ENCODE measurements around the gene APOO.

Gene APOO

DNA sequence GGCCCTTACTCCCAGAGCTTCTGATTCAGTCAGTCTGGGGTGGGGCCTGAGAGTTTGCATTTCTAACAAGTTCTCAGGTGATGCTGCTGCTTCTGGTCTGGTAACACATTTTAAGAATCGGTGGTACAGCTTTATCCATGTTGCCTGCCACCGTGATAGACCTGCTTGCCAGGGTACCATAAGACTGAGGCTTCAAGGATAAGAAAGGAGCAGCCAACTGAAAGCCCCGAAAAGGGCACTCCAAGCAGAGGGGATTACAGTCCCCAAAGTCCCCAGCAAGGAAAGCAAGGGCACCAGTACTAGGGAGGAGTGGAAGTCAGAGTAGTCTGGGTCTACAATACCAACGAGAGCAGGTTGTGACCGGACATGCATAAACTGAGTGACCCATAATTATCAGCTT, 49.8 kb downstream of the APOO start:
- DNase-seq, result no peak

DNA sequence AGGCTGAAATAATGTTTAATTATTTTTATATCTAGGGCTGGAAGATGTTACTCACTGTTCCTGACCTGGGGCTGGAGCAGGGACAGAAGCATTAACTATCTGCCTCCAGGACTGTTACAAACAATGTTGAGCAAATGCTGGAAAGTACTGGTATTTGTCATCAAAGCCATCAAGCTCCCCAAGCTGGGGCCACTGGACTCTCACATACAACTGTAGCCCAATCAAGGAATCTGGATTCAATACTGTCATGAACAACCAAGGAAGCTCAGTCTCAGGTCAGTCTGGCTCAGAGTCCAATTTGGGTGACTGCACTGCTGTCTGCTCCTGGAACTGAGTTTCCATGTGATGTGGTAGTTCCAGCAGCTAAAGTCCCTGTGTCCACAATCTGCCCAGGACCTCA, 50.4 kb downstream of the APOO start:
- no peak for DNase-seq

DNA sequence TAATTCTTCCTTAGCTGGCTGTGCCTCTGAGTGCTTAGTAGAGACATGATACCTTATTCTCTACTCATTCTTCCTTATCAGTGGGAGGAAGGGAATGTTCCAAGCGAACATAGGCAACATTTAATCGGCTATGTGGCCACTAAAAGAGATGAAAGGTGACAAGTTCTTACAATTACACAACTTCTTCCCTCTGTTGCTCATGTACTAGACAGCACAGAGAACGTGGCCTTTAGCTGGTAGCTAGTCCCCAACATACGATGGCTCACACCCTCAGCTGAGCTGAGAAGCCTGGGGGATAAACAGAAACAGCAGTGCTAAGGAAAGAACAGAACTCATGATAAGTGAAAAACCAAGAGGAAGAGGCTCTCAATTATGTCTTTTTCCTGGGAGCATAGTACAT, 52.2 kb downstream of the APOO start:
- no peak for DNase-seq

DNA sequence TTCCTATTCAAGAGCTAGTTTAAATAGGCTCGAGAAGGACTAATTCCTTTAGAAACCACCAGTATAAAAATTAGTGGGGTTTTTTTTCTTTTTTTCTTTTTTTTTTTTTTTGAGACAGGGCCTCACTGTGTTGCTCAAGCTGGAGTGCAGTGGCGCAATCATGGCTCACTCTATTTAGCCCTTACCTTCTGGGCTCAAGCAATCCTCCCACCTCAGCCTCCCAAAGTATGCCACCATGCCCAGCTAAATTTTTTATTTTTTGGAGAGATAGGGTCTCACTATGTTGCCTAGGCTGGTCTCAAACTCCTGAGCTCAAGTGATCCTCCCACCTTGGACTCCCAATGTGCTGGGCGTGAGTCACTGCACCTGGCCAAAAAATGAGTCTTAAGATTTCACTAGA, 52.8 kb downstream of the APOO start:
- DNase-seq, result no peak

DNA sequence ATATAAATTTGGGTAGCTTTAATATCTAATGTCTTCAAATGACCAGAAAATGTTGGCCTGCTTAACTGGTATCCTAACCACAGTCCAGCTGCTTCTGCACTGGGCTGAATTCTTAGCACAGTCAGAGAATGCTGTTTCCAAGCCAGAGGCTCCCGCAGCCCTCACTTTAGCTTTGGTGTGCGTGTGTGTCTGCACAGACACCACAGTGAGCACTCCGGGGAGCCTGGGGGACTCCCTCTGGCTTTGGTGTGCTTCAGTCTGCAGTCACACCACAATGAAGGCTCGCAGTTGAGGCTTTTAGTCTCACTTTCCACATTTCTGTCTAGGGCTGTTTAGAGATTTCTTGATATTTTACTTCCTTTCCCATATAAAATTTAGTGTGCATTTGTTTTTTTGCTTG, 53.6 kb downstream of the APOO start:
- DNase-seq, result no peak

DNA sequence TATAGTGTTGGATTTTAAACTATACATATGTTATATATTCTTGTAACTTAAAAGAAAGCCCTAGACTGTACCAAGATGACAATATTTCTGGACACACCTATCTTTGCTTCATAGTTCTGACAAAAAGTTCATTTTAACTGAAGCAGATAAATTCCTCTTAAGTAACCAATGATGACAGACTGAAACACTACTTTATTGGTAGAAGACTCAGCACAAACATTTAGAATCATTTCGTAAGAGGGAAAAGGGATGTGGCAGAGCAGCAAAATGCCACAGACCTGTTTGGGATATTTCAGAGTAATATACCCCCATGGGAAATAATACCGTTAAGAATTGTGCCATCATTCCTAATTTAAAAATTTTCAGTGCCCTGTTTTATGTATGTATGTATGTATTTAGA, 56.2 kb downstream of the APOO start:
- DNase-seq, result no peak

DNA sequence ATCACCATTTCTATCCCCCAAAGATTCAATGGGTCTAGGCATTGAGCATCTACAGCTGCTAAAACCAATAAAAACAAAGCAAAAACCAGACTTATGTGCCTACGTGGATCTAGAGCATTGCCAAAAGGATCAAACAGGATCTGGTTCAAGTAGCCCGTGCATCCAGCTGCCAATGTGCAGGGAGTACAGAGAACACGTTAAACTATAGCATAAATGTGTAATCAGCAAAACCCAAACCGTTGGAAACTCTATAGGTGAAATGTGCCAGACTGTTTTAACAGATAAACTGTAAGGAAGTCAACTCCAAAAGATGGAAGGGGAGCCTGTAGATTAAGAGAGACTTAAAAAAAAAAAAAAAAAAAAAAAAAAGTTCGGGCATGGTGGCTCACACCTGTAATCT, 58.5 kb downstream of the APOO start:
- no peak for DNase-seq

DNA sequence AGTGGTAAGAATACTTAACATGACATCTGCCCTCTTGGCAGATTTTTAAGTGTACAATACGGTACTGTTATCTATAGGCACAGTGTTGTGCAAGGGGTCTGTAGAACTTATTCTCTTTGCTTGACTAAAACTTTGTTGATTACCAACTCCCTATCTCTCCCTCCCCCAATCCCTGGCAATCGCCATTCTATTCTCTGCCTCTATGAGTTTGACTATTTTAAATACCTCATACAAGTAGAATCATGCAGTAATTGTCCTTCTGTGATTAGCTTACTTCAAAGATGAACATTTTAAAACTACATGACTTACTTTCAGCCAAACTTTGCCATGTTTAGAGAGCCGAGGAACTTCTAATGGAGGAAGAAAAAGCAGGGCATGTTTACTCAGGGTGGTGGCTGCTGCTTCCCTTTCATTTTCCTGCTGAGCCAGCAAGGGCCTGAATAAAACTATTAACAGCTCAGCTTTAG, 62.4 kb downstream of the APOO start:
- no peak for DNase-seq

DNA sequence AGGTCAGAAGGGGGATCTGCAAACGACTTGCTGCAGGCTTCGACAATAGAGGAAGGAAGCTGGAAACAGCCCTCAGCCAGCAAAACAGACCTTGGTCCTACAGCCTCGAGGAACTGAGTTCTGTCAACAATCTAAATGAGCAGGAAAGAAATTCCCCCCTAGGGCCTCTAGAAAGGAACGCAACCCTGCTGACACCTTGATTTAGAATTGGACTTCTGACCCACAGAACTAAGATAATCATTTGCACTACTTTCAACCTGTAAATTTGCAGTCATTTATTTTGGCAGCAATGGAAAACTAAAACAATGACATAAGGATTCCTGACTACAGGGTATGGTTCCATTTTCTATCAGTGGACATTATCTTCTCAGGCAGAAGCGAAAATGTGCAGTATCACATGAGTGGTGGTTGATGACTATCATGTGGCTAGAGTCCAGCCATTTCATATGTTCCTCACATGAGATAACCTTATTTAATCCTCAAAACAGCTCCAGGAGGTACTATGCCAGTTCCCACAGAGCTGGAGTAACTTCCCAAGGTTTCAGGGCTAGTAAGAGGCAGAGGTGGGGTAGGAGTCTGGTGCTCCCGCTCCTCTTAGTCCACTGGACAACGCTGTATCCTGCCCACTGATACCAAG, 63.1 kb downstream of the APOO start:
- DNase-seq, result no peak

DNA sequence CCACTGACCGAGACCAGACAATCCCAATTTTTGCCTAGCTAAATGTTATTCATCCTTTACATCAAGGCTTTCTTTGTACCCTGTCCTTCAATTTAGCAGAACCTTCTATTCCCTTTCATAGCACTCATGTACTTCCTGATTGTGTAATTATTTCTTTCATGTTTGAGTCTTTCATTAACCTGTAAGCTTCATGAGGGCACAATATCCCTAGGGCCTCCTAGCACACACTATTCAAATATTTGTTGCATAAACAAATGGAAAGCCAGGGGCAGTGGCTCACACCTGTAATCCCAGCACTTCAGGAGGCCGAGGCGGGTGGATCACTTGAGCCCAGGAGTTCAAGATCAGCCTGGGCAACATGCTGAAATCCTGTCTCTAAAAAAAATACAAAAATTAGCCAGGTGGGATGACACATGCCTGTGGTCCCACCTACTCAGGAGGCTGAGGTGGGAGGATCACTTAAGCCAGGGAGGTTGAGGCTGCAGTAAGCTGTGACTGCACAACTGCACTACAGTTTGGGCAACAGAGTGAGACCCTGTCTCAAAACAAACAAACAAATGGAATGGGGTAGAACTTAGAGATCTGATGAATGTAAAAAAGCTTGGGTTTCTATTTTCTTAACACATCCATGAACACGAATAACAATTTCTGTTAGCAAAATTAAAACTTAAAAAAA, 65.8 kb downstream of the APOO start:
- DNase-seq, result no peak

DNA sequence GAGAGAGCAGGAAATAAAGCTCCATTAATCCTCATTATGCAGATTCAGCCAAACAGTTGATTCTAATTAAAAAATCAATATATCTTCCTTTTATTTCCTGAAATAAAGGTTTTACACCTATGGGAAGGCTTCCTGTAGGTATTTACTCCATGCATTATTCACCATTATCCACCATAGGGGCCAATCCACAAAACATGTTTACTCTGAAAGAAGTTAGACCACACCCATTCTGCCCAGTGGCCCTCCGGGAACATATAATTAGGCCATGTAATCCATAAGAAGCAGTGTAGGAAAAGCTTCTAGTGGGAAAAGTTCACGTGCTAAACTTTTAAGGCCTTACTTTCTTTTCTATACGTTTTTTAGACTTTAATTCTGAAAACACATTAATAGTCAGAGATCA, 67.1 kb downstream of the APOO start:
- no peak for DNase-seq

DNA sequence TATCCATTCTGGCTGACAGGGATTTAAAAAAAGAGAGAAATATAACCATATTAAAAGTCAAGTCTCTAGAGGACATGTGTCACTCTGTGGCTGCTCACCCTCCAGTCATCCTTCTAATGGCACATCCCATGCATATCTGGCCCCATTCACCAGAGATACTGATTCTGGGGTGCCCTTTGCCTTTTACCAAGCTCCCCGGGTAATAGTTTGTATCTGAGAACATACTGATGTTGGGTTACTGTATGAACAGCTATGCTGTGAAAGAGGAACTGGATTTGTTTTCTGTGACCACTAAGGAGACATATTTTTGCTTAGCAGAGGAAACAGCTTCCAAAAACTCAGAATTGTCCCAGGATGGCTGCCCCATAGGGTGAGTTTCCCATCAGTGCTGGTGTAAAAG, 68.8 kb downstream of the APOO start:
- no peak for DNase-seq

DNA sequence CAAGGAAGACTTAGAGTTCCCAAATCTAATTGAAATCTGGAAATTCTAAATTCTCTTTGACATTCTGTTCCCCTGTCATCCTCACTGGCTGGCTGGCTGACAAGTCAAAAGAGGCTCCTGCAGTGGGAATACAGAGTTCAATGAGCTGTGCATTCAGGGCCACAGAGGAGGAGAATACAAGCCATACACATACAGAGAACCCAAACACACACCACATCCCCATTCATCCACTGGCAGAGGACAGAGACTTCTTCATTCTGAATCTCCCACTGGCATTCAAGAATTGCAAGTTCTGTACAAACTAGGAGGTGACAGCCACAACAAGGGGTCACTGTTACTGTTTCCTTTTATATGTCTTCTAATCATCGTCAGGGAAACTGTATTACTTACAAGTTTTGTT, 75.0 kb downstream of the APOO start:
- no peak for DNase-seq

DNA sequence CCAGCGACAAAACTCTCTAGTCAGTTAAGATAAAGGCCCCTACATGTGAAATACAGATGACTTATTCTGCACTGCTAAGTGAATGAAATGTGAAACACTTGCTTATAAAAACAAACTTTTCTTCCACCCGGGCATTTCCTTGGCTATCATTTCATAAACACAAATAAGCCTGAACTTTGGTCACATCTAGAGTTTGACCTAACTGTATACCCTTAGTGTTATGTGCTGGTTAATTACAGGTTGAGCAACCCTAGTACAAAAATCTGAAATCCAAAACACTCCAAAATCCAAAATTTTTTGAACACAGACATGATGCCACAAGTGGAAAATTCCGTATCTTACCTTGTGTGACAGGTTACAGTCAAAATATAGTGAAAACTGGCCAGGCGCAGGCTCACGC, 78.9 kb downstream of the APOO start:
- DNase-seq, result no peak

DNA sequence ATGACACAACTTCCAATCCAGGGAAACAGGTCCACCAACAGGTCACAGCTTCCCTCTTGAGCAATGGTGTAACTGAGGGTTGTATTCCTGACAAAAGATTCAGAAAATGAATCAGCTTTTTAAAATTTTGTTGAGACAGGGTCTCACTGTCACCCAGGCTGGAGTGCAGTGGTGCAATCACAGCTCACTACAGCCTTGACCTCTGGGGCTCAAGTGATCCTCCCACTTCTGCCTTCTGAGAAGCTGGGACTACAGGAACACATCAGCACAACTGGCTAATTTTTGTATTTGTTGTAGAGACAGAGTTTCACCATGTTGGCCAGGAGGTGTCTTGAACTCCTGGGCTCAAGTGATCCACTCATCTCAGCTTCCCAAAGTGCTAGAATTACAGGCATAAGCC, 81.1 kb downstream of the APOO start:
- no peak for DNase-seq

DNA sequence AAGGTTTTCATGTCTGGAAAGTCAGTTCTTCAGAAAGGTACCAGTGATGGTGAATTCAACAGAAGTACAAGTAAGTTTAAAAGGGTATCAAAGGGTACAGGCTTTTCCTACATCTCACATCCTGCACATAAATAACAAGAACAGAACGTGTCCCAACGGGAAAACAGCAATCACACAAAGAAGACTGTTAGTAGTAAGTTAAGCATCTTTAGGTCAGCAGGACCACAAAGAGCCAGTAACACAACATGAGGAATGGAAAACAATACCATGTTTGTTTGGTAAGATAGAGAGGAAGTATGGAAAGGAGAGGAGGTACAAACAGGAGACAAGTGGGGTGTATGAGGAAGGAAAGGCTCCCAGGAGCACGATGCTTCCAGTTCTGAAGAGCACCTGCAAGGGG, 81.5 kb downstream of the APOO start:
- no peak for DNase-seq

DNA sequence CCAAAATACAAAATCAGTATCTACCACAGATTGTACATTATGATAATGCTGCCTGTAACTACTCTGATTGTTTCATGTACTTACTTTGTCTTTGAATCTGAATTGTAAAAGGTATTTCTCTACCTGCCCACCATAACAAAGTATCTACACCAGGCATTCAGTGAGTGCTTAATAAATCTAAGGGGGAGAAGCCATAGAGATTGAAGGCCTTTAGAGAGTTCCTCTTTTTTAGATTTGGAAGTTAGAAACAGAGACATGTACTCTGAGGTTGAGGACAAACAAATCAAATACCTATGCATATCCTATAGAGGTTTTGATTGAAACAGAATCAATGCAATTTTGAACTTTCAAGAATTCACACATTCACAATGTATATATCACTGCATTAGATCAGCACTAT, 82.1 kb downstream of the APOO start:
- no peak for DNase-seq

DNA sequence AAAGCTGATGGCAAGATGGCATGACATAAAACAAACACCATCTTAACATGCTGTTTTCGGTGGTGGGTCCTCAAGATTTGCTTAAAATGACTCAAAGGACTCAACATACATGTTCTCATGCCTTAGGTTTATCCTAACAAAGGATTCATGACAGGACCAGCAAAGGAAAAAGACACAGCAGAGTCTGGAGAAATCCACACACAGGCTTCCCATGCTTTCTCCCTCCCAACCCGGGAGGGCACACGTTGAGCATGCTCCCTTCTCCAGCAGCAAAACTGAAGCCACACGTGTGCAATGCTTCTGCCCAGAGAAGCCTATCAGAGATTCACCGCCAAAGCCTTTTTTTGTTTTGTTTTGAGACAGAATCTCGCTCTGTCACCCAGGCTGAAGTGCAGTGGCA, 84.9 kb downstream of the APOO start:
- no peak for DNase-seq

DNA sequence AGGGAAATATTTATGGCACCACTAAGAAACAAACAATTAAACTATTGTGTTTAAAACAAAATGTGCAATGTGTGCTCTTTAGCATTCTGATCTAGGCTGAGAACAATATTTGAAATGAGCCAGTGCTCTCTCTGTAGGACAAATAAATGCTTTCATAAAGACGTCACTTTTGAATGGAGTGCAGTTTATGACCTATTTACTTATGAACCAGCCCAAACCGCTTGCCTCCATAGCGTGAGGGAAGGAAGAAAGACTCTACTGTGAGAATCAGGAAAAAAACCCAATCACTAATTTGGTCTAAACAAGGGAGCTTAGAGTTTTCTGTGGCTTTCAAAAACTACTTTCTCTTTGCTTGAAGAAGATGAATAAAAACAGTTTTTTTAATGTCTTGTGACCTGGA, 85.3 kb downstream of the APOO start:
- peak; percentile 19 for DNase-seq

DNA sequence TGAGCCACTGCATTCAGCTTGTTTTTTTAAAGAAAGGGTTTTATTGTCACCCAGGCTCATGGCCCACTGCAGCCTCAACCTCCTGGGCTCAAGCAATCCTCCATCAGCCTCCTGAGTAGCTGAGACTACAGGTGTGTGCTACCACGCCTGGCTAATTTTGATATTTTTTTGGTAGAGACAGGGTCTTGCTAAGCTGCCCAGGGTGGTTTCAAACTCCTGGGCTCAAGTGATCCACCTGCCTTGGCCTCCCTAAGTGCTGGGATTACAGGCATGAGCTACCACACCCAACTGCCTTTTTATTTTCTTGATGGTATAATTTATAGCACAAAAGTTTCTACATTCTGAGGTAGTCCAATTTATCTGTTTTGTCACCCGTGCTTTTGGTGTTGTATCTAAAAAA, 85.9 kb downstream of the APOO start:
- no peak for DNase-seq

DNA sequence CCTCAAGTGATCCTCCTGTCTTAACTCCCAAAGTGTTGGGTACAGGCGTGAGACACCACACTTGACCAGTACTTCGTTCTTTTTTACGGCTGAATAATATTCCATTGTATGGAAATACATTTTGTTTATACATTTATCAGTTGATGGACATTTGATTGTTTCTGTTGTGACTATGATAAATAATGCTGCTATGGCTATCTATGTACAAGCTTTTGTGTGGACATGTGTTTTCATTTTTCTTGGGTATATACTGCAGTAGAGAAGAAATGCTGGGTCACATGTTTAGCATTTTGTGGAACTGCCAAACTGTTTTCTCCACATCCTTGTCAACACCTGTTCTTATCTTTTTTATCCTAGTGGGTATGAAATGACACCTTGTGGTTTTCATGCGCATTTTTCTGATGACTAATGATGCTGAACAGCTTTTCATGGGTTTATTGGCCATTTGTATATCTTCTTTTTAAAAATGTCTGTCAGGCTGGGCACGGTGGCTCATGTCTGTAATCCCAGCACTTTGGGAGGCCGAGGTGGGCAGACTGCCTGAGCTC, 87.4 kb downstream of the APOO start:
- peak; percentile 10 for DNase-seq

DNA sequence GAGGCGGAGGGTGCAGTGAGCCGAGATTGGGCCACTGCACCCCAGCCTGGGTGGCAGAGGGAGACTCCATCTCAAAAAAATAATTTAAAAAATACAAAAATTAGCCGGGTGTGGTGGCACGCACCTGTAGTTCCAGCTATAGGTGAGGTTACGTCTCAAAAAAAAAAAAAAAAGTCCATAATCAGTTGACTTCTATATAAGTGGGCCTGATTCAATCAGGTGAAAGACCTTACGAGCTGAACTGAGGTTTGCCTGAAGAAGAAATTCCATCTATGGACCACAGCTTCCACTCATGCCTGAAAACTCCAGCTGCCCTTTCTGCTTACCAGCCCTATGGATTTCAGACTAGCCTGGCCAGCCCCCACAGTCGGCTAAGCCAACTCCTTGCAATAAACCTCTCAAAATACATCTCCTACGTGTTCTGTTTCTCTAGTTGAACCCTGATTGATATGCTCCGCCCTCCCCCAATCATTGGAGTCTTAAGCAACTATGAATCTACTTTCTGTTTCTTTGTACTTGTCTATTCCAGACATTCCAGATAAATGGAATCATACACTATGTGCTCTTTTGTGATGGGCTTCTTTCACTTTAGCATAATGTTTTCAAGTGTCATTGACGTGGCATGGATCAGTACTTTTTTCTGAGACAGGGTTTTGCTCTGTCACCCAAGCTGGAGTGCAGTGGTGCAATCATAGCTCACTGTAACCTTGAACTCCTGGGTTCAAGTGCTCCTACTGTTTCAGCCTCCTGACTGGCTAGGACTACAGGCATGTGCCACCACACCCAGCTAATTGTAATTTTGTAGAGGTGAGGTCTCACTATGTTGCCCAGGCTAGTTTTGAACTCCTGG, 88.1 kb downstream of the APOO start:
- peak; percentile 10 for DNase-seq

DNA sequence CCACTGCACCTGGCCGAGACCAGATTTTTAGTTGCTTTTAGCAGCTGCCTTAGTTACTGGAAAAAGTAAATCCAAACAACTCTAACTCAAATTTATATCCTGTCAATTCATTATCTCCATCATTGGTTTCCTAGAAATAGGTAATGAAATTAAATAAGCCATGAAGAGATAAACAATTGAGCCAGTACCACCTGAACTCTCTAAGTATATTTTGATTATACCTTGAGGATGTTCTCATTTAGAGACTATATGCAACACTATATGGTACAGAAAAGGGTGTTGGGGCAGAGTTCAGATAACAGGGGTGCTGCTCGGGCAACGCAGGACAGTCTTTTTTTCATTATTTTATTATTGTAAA, 89.8 kb downstream of the APOO start:
- DNase-seq, result no peak

DNA sequence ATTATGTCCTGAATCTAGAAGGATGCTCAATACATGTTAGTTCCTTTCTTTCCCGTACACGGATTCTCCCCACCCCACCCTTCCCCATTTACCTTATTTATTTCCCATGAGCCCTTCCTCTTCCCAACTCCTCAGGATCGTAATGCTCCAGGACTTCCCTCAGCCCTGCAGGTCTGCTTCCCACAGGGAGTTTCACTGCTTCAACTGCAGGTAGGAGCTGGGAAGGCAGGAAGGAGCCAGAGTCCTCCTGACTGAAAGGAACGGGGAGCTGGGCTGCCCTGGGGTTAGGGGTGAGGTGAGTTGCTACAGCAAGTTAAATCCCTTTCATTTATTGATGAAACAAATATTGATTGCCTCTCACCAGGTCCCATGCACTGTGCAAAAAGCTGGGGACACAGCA, 91.6 kb downstream of the APOO start:
- DNase-seq, result no peak
